NCI-H446 treated with DMSO at 0.1 percent for 48 hours (cell line): ENCODE data around the gene SPINT1.
A peak's percentile ranks its signal among the peaks of the same experiment; 100 is the strongest.
"Not testable (repeated sequence)": the region's sequence is repeated elsewhere in the genome, so short reads cannot be mapped to it uniquely, and the experiment has no call there.

Experiments
- DNase-seq: peaks from one replicate; lab custom pipeline; 2025; lab: John Stamatoyannopoulos, UW

Gene SPINT1

GRCh38 chr15:40858706-40859105 is 14.9 kb downstream of the SPINT1 start:
- DNase-seq: no peak

- DNase-seq: peak; percentile 26
Observed at GRCh38 chr15:40859206-40859851, 15.5 kb downstream of the SPINT1 start.

GRCh38 chr15:40861147-40861546 is 17.3 kb downstream of the SPINT1 start:
- not testable (repeated sequence) for DNase-seq

GRCh38 chr15:40863660-40864270 is 19.9 kb downstream of the SPINT1 start:
- DNase-seq: no peak

- no peak for DNase-seq
Observed at GRCh38 chr15:40867199-40867598, 23.4 kb downstream of the SPINT1 start.

- DNase-seq: no peak
Observed at GRCh38 chr15:40869686-40870085, 25.8 kb downstream of the SPINT1 start.

- no peak for DNase-seq
Observed at GRCh38 chr15:40870716-40871115, 26.9 kb downstream of the SPINT1 start.

GRCh38 chr15:40871749-40872617 is 28.1 kb downstream of the SPINT1 start:
- no peak for DNase-seq

GRCh38 chr15:40872791-40873693 is 29.2 kb downstream of the SPINT1 start:
- DNase-seq: no peak

- peak; percentile 9 for DNase-seq
Observed at GRCh38 chr15:40873694-40874561, 30.1 kb downstream of the SPINT1 start, which contains the start of gene RHOV. Gene RHOV, minus strand, starts transcription at chr15:40874234. Its CDS starts 95 bp downstream, at chr15:40874139.

- no peak for DNase-seq
Observed at GRCh38 chr15:40875991-40876730, 32.3 kb downstream of the SPINT1 start.

- no peak for DNase-seq
Observed at GRCh38 chr15:40877694-40878093, 33.8 kb downstream of the SPINT1 start.

GRCh38 chr15:40878785-40879184 is 34.9 kb downstream of the SPINT1 start:
- DNase-seq: no peak

GRCh38 chr15:40879609-40880008 is 35.8 kb downstream of the SPINT1 start:
- DNase-seq: no peak

- DNase-seq: no peak
Observed at GRCh38 chr15:40881351-40881750, 37.5 kb downstream of the SPINT1 start.

- DNase-seq: no peak
Observed at GRCh38 chr15:40886586-40886985, 42.7 kb downstream of the SPINT1 start.

GRCh38 chr15:40889112-40889511 is 45.3 kb downstream of the SPINT1 start:
- no peak for DNase-seq

- DNase-seq: no peak
Observed at GRCh38 chr15:40891138-40891537, 47.3 kb downstream of the SPINT1 start.

GRCh38 chr15:40891810-40892446 is 48.1 kb downstream of the SPINT1 start:
- DNase-seq: no peak
